HG02642 (cell line): ENCODE results near the gene LRRN3.

Experiments
- ATAC-seq: cut with Tn5 transposase; IDR thresholded peaks from one replicate; pipeline ENCODE4 v1.9.1; 2021; ENCODE audit warnings: mild to moderate bottlenecking; ENCODE audit not compliant: unreplicated experiment, poor library complexity

LRRN3 gene

GRCh38 chr7:111103678-111104274 lies 12.8 kb downstream of the LRRN3 start:
- ATAC-seq, result peak; percentile 77

GRCh38 chr7:111104710-111105109 lies 13.8 kb downstream of the LRRN3 start:
- no peak for ATAC-seq

GRCh38 chr7:111105269-111105668 lies 14.3 kb downstream of the LRRN3 start:
- no peak for ATAC-seq

- ATAC-seq, result no peak
These were observed 16.7 kb downstream of the LRRN3 start for GRCh38 chr7:111107579-111107978.

GRCh38 chr7:111108000-111108399 lies 17.1 kb downstream of the LRRN3 start:
- no peak for ATAC-seq

- ATAC-seq, result no peak
These were observed 17.6 kb downstream of the LRRN3 start for GRCh38 chr7:111108496-111108895.

GRCh38 chr7:111112439-111112838 lies 21.5 kb downstream of the LRRN3 start:
- ATAC-seq, result no peak

- ATAC-seq, result peak; percentile 83
These were observed 22.5 kb downstream of the LRRN3 start for GRCh38 chr7:111113263-111114017.

- no peak for ATAC-seq
These were observed 25.0 kb downstream of the LRRN3 start for GRCh38 chr7:111115966-111116365.

- no peak for ATAC-seq
These were observed 36.1 kb downstream of the LRRN3 start for GRCh38 chr7:111126987-111127386.

GRCh38 chr7:111129435-111129834 lies 38.5 kb downstream of the LRRN3 start:
- ATAC-seq, result no peak

- no peak for ATAC-seq
These were observed 41.9 kb downstream of the LRRN3 start for GRCh38 chr7:111132833-111133232.

GRCh38 chr7:111137296-111138192 lies 46.6 kb downstream of the LRRN3 start:
- peak; percentile 84 for ATAC-seq

- ATAC-seq, result peak; percentile 96
These were observed 47.3 kb downstream of the LRRN3 start for GRCh38 chr7:111138193-111138569.

GRCh38 chr7:111138586-111138985 lies 47.7 kb downstream of the LRRN3 start:
- ATAC-seq, result no peak

GRCh38 chr7:111140091-111140865 lies 49.4 kb downstream of the LRRN3 start:
- no peak for ATAC-seq

GRCh38 chr7:111145472-111145871 lies 54.5 kb downstream of the LRRN3 start:
- ATAC-seq, result no peak

GRCh38 chr7:111146136-111146535 lies 55.2 kb downstream of the LRRN3 start:
- no peak for ATAC-seq

- no peak for ATAC-seq
These were observed 57.0 kb downstream of the LRRN3 start for GRCh38 chr7:111147708-111148533.
